GM19193 (cell line): ENCODE data around the gene ACOX1.

Source experiments
- POLR2A ChIP-seq: IDR thresholded peaks from 4 replicates; pipeline ENCODE4 v1.6.1; 2011; ENCODE audit not compliant: insufficient read depth, insufficient read length; ENCODE audit errors: extremely low read depth

ACOX1 gene

GRCh38 chr17:76000755-76001521 is 22.0 kb upstream of the ACOX1 start, which contains the start of gene CDK3:
Gene CDK3 (plus strand): TSS chr17:76000855. CDS start chr17:76001426, 571 bp downstream.
- no peak for TF ChIP-seq POLR2A

- TF ChIP-seq POLR2A = no peak
Measured at GRCh38 chr17:76000016-76000754, 21.2 kb upstream of the ACOX1 start.

- no peak for TF ChIP-seq POLR2A
Measured at GRCh38 chr17:75998327-75998795, 19.4 kb upstream of the ACOX1 start.

- no peak for TF ChIP-seq POLR2A
Measured at GRCh38 chr17:75996665-75997590, 18.0 kb upstream of the ACOX1 start.

GRCh38 chr17:75995385-75995925 is 16.5 kb upstream of the ACOX1 start:
- no peak for TF ChIP-seq POLR2A

GRCh38 chr17:75994802-75995370 is 15.9 kb upstream of the ACOX1 start:
- TF ChIP-seq POLR2A = no peak

GRCh38 chr17:75991396-75991795 is 12.4 kb upstream of the ACOX1 start:
- no peak for TF ChIP-seq POLR2A

GRCh38 chr17:75987041-75987440 is 8.1 kb upstream of the ACOX1 start:
- TF ChIP-seq POLR2A = no peak

GRCh38 chr17:75985986-75986385 is 7.0 kb upstream of the ACOX1 start:
- no peak for TF ChIP-seq POLR2A

- TF ChIP-seq POLR2A = no peak
Measured at GRCh38 chr17:75983501-75984181, 4.7 kb upstream of the ACOX1 start.

GRCh38 chr17:75981019-75981615 is 2.2 kb upstream of the ACOX1 start:
- no peak for TF ChIP-seq POLR2A

GRCh38 chr17:75980188-75981018 is 1.4 kb upstream of the ACOX1 start:
- no peak for TF ChIP-seq POLR2A
